WERI-Rb-1 (cell line): ENCODE results near the gene POU6F1.

ENCODE experiments used
- DNase-seq: peaks from one replicate; pipeline ENCODE4 v3.0.0-alpha.2; 2020
- H3K27ac ChIP-seq: fragments of 250-450 bp; sonication (Bioruptor Pico); 2 replicates; pipeline ENCODE4 v1.5.1; 2020; ENCODE audit warnings: mild to moderate bottlenecking, moderate library complexity
- H3K27me3 ChIP-seq: fragments of 250-450 bp; sonication (Bioruptor Pico); 2 replicates; pipeline ENCODE4 v1.5.1; 2021; ENCODE audit warnings: mild to moderate bottlenecking, low read depth, moderate library complexity; ENCODE audit not compliant: insufficient read depth, severe bottlenecking
- H3K36me3 ChIP-seq: fragments of 250-450 bp; sonication (Bioruptor Pico); 2 replicates; pipeline ENCODE4 v1.5.1; 2020; ENCODE audit warnings: mild to moderate bottlenecking, moderate library complexity
- H3K4me3 ChIP-seq: 2 replicates; pipeline ENCODE4 v1.5.1; 2011; ENCODE audit warnings: low read depth, mild to moderate bottlenecking, control low read depth, low read length
- H3K9me3 ChIP-seq: fragments of 250-450 bp; sonication (Bioruptor Pico); 2 replicates; pipeline ENCODE4 v1.5.1; 2021; ENCODE audit warnings: mild to moderate bottlenecking, moderate library complexity; ENCODE audit not compliant: severe bottlenecking
- TF ChIP-seq, protein P1 (sequence below): IDR thresholded peaks from 2 replicates; pipeline ENCODE4 v1.5.1; 2011; ENCODE audit warnings: low read depth, mild to moderate bottlenecking, control low read depth, inconsistent platforms, low read length

The POU6F1 gene

GRCh38 chr12:51181558-51181957, 36.3 kb downstream of the POU6F1 start:
- DNase-seq: no peak
- Histone ChIP-seq H3K27ac (no peak overlapping the region), H3K4me3 (no peak overlapping the region), H3K27me3 (no peaks in the 10 kb centered on the region), H3K9me3 (no peaks in the 10 kb centered on the region), H3K36me3 (no peaks in the 10 kb centered on the region)
- TF ChIP-seq, protein P1, sequence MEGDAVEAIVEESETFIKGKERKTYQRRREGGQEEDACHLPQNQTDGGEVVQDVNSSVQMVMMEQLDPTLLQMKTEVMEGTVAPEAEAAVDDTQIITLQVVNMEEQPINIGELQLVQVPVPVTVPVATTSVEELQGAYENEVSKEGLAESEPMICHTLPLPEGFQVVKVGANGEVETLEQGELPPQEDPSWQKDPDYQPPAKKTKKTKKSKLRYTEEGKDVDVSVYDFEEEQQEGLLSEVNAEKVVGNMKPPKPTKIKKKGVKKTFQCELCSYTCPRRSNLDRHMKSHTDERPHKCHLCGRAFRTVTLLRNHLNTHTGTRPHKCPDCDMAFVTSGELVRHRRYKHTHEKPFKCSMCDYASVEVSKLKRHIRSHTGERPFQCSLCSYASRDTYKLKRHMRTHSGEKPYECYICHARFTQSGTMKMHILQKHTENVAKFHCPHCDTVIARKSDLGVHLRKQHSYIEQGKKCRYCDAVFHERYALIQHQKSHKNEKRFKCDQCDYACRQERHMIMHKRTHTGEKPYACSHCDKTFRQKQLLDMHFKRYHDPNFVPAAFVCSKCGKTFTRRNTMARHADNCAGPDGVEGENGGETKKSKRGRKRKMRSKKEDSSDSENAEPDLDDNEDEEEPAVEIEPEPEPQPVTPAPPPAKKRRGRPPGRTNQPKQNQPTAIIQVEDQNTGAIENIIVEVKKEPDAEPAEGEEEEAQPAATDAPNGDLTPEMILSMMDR: no peak

GRCh38 chr12:51177897-51178296, 40.0 kb downstream of the POU6F1 start:
- Histone ChIP-seq H3K9me3 (no peaks in the 10 kb centered on the region), H3K27ac (no peak overlapping the region), H3K4me3 (no peak overlapping the region), H3K36me3 (no peaks in the 10 kb centered on the region; the same call in 1 of the 2 replicates), H3K27me3 (no peaks in the 10 kb centered on the region)
- TF ChIP-seq, protein P1: no peak
- DNase-seq: no peak

GRCh38 chr12:51174501-51174900, 43.4 kb downstream of the POU6F1 start:
- peak; percentile 26 for DNase-seq
- H3K36me3 ChIP-seq: no peaks in the 10 kb centered on the region; the same call in 1 of the 2 replicates
- no peaks in the 10 kb centered on the region for H3K27me3 ChIP-seq
- H3K27ac ChIP-seq: no peak overlapping the region
- no peak overlapping the region for H3K4me3 ChIP-seq
- TF ChIP-seq, protein P1: no peak
- no peaks in the 10 kb centered on the region for H3K9me3 ChIP-seq

DNA sequence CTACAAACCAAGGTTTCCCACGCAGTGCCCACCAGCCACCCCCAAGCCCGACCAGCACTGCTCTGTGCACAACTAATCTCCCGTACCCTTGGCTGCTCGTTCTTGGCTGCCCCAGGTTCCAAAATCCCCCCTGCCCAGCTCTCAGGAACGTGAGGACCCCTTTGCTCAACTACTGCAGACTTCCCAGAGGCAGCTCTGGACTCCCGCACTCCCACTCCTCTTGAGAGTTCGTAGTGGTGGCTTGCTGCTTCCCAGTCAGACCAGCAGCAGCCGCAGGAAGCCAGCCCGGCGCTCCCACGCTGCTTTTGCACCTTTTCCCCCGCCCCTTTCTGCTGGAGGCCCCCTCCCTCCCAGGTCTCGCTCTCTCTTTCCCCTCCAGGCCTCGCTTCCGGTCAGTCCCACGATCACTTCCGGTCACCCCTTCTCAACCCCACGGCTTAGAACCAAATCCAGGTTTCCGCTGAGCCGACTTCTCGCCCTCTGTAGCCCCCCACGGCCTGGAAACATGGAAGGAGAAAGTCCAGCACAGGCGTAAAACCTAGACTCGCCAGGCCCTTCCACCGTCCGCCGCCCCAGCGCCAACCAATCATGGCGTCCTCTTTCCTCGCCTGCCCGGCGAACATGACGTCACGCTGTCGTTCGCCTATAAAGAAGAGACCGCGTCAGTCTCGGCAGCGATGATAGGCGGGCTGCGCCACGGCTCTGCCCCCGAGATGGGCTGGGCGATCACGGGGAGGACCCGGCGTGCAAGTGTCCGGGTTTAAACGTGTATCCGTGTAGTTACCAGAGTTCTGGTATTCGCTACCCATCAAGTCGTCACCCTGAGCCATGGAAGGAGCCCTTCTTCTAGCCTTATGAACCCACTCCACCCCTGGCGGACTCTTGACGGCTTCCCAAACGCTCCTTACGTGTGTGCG, 45.1 kb downstream of the POU6F1 start, which contains the start of gene TFCP2:
TSS of gene TFCP2 (minus strand) at position 621 of the 917 bp plus-strand sequence. CDS start 713 bp downstream, outside the sequence.
- no peaks in the 10 kb centered on the region; the same call in 1 of the 2 replicates for H3K36me3 ChIP-seq
- TF ChIP-seq, protein P1: no peak
- peak; percentile 95 for DNase-seq
- peak within 1 kb of the TSS; percentile 99 for H3K27ac ChIP-seq
- peak within 1 kb of the TSS; percentile 84 for H3K4me3 ChIP-seq
- no peaks in the 10 kb centered on the region for H3K27me3 ChIP-seq
- H3K9me3 ChIP-seq: no peaks in the 10 kb centered on the region

DNA sequence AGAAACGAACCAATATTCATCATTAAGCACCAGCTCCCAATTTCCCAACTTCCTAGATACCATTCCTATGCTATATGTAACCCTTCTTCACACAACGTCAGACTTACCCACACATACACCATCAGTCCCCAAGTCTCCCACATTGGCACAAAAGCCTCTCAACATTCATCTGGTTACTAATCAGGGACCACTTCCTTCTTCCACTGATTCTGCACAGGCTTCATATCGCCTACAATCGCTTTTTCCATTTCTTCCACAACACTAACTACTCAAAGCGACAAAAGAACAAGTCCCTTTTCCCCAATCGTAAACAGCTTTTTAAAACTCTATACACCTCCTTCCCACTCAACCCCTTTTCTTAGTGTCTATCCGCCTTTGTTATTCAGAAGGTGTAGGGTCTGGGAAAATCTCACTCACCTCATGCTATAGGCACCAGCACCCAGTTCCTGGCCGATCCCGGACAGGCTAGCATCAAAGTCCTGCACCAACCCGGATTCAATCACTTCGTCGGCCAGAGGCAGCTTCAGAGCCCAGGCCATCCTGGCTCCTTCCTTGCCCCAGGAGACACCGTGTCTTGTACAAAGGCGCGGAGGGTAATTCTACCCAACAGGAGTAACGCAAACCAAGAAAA, 45.9 kb downstream of the POU6F1 start:
- no peaks in the 10 kb centered on the region for H3K9me3 ChIP-seq
- DNase-seq: no peak
- TF ChIP-seq, protein P1: no peak
- H3K27ac ChIP-seq: peak overlapping the region; percentile 99
- no peaks in the 10 kb centered on the region; the same call in 1 of the 2 replicates for H3K36me3 ChIP-seq
- peak overlapping the region; percentile 84 for H3K4me3 ChIP-seq
- no peaks in the 10 kb centered on the region for H3K27me3 ChIP-seq
